Activated CD8-positive, alpha-beta T cell treated with anti-CD3 and anti-CD28 coated beads, Interleukin-2, amount 10 ng/mL, durations not matched to agents 7 days and 5 days (primary cell): ENCODE data around the gene TEKT5. TPM values are rescaled to one million over a fixed set of nuclear protein-coding genes. Genes with fewer than 3 reads are reported as not detected.
"Not testable (repeated sequence)": the region's sequence is repeated elsewhere in the genome, so short reads cannot be mapped to it uniquely, and the experiment has no call there.

Experiments used
- ATAC-seq: fragments of 150-1000 bp; cut with Tn5 transposase; one replicate; pipeline ENCODE4 v1.10.0; 2021; ENCODE audit warnings: moderate library complexity
- CTCF ChIA-PET: fragments of 350-600 bp; sonication (Branson Sonifier 250); formaldehyde crosslinking; loops from one replicate; lab custom pipeline; 2021; ENCODE audit warnings: antibody characterized with exemption; lab: Charles Lee
- POLR2A ChIA-PET: fragments of 350-600 bp; sonication (Branson Sonifier 250); formaldehyde crosslinking; loops from one replicate; lab custom pipeline; 2021; ENCODE audit warnings: antibody characterized with exemption; lab: Charles Lee
- DNase-seq: peaks from one replicate; pipeline ENCODE4 v3.0.0-alpha.2; 2020
- H3K27ac Mint-ChIP-seq: one replicate; pipeline ENCODE4 v1.8.0; 2021; ENCODE audit warnings: mild to moderate bottlenecking, mixed read lengths
- H3K27me3 Mint-ChIP-seq: one replicate; pipeline ENCODE4 v1.8.0; 2021; ENCODE audit warnings: low read depth, mixed read lengths
- H3K36me3 Mint-ChIP-seq: one replicate; pipeline ENCODE4 v1.8.0; 2021; ENCODE audit warnings: low read depth, mixed read lengths
- H3K4me1 Mint-ChIP-seq: one replicate; pipeline ENCODE4 v1.8.0; 2021; ENCODE audit warnings: low read depth, mixed read lengths
- H3K4me3 Mint-ChIP-seq: one replicate; pipeline ENCODE4 v1.8.0; 2021; ENCODE audit warnings: mild to moderate bottlenecking, mixed read lengths
- H3K9me3 Mint-ChIP-seq: one replicate; pipeline ENCODE4 v1.8.0; 2022; ENCODE audit warnings: mixed read lengths; ENCODE audit not compliant: insufficient read depth
- total RNA-seq, 2 experiments: library from RNA; stranded (reverse); gene quantifications; one replicate each; pipeline ENCODE4 v1.2.3, GENCODE V29; 2021

The TEKT5 gene
- total RNA-seq, 2 experiments from 2014 or later = not detected

DNA sequence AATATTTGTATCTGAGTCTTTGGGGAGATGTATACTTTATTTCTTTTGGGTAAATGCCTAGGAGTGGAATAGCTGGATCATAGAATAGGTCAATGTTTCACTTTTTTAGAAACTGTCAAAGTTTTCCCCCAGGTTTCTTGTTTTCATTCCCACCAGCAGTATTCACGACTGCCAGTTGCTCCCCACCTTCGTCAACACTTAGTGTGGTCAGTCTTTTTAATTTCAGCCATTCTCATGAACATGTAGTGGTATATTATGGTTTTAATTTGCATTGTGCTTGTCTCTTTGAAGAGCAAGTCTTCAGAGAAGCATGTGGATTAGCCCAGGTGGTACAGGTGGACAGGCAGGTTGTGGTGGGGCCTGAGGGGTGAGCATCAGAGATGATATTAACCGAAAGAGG, 53.8 kb downstream of the TEKT5 start:
- H3K4me1 Mint-ChIP-seq = no peaks in the 10 kb centered on the region
- no peaks in the 10 kb centered on the region for H3K9me3 Mint-ChIP-seq
- H3K36me3 Mint-ChIP-seq = no peaks in the 10 kb centered on the region
- no peak for ATAC-seq
- CTCF ChIA-PET = no interaction called here
- H3K27me3 Mint-ChIP-seq = no peaks in the 10 kb centered on the region
- H3K27ac Mint-ChIP-seq = no peak overlapping the region
- no peak overlapping the region for H3K4me3 Mint-ChIP-seq
- DNase-seq = no peak
- POLR2A ChIA-PET = no interaction called here

DNA sequence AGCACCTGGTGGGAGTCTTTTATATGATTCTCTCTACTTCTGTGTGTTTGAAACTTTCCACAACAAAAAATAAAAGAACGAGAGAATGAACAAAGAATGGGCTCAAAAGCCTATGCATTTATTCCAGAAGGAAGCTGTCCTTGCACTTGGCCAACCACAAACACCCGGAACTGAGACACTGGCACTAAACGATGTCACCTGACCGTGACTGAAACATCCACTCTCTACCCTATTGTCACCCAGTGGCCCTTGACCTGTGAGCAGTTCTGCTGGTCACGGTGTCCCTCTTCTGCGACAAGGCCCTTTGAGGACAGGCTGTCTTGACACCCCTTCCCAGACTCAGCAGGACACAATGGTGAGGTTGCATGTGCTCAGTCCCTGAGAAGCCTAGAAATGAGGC, 56.6 kb downstream of the TEKT5 start:
- CTCF ChIA-PET = no interaction called here
- Mint-ChIP-seq H3K27me3 (no peaks in the 10 kb centered on the region), H3K9me3 (no peaks in the 10 kb centered on the region), H3K4me3 (no peak overlapping the region), H3K36me3 (no peaks in the 10 kb centered on the region), H3K4me1 (no peaks in the 10 kb centered on the region), H3K27ac (no peak overlapping the region)
- no peak for ATAC-seq
- no peak for DNase-seq
- POLR2A ChIA-PET = no interaction called here

- POLR2A ChIA-PET = no interaction called here
- CTCF ChIA-PET = no interaction called here
- no peaks in the 10 kb centered on the region for H3K9me3 Mint-ChIP-seq
- no peaks in the 10 kb centered on the region for H3K27me3 Mint-ChIP-seq
- H3K27ac Mint-ChIP-seq = no peak overlapping the region
- DNase-seq (no peak), ATAC-seq (no peak)
- no peak overlapping the region for H3K4me3 Mint-ChIP-seq
- no peaks in the 10 kb centered on the region for H3K36me3 Mint-ChIP-seq
- no peaks in the 10 kb centered on the region for H3K4me1 Mint-ChIP-seq
Measured at GRCh38 chr16:10637337-10638037, 57.2 kb downstream of the TEKT5 start.

GRCh38 chr16:10635365-10636021, 59.2 kb downstream of the TEKT5 start:
- Mint-ChIP-seq H3K27ac (no peak overlapping the region), H3K9me3 (no peaks in the 10 kb centered on the region), H3K4me1 (no peaks in the 10 kb centered on the region), H3K36me3 (no peaks in the 10 kb centered on the region), H3K4me3 (no peak overlapping the region), H3K27me3 (no peaks in the 10 kb centered on the region)
- ChIA-PET CTCF (no interaction called here), POLR2A (no interaction called here)
- no peak for ATAC-seq
- DNase-seq = no peak

DNA sequence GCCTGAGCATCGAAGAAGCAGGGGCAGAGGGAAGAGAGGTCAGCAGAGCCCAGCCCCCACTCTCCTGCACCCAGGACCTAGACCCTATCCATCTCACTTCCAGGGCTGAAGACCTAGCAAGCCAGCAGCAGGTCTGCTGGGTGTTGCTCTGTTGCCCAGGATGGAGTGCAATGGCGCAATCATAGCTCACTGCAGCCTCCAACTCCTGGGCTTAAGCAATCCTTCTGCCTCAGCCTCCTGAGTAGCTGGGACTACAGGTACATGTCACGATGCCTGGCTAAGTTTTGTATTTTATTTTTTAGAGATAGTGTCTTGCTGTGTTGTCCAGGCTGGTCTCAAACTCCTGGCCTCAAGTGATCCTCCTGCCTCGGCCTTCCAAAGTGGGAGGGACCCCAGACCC, 61.3 kb downstream of the TEKT5 start:
- POLR2A ChIA-PET, H3K27me3 Mint-ChIP-seq, CTCF ChIA-PET, H3K36me3 Mint-ChIP-seq, H3K4me1 Mint-ChIP-seq, H3K4me3 Mint-ChIP-seq, H3K27ac Mint-ChIP-seq, H3K9me3 Mint-ChIP-seq, ATAC-seq, DNase-seq: not testable (repeated sequence)

DNA sequence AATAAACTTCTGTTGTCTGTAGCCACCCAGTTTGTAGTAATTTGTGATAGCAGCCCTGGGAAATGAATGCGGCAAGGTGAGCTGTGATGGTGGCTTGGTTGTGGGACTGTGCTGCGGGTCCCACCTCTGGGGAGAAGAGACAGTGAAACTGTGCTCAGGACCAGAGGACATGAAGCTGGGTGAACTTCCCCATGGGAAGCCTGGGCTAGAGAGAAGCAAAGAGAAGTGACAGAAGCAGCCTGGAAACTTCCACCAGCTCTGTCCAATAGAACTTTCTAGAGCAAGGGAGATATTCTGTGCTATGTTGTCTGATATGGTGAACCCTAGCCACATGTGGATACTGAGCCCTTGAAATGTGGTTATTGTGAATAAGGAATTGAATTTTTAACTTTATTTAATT, 62.8 kb downstream of the TEKT5 start:
- H3K4me1 Mint-ChIP-seq = no peaks in the 10 kb centered on the region
- no peak overlapping the region for H3K4me3 Mint-ChIP-seq
- no peaks in the 10 kb centered on the region for H3K9me3 Mint-ChIP-seq
- ChIA-PET POLR2A (interaction anchor here (0.6 kb wide), 1 partner anchor 57 kb away, joined by 3 read pairs; no protein-coding TSS in a partner anchor), CTCF (no interaction called here)
- no peaks in the 10 kb centered on the region for H3K36me3 Mint-ChIP-seq
- DNase-seq (no peak), ATAC-seq (no peak)
- H3K27ac Mint-ChIP-seq = no peak overlapping the region
- peaks cover 2% of the 10 kb centered on the region for H3K27me3 Mint-ChIP-seq

DNA sequence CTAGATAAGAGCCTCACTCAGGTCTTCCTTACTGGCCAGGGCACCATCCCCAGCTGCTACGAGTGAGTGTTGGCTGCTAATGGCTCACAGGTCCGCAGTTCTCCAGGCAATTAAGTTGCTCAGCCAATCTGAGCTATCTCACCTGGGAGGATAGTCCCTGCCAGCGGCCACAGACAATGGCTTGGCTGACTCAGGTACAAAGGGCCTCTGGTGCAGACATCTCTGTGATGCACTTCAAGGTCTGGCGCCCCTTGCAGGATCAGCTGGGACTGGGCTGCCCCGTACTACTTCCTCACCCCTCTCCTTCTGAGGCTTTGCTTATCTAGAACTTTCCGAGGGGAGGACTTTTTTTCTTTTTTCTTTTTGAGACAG, 65.2 kb downstream of the TEKT5 start:
- ChIA-PET CTCF (no interaction called here), POLR2A (no interaction called here)
- peaks cover 2% of the 10 kb centered on the region for H3K27me3 Mint-ChIP-seq
- no peak for ATAC-seq
- H3K27ac Mint-ChIP-seq = no peak overlapping the region
- H3K9me3 Mint-ChIP-seq = no peaks in the 10 kb centered on the region
- no peaks in the 10 kb centered on the region for H3K36me3 Mint-ChIP-seq
- no peak for DNase-seq
- H3K4me1 Mint-ChIP-seq = no peaks in the 10 kb centered on the region
- H3K4me3 Mint-ChIP-seq = no peak overlapping the region

- DNase-seq (no peak), ATAC-seq (no peak)
- peaks cover 2% of the 10 kb centered on the region for H3K27me3 Mint-ChIP-seq
- H3K4me1 Mint-ChIP-seq = no peaks in the 10 kb centered on the region
- POLR2A ChIA-PET = no interaction called here
- no peaks in the 10 kb centered on the region for H3K36me3 Mint-ChIP-seq
- H3K9me3 Mint-ChIP-seq = no peaks in the 10 kb centered on the region
- H3K4me3 Mint-ChIP-seq = no peak overlapping the region
- CTCF ChIA-PET = no interaction called here
- H3K27ac Mint-ChIP-seq = no peak overlapping the region
Measured at GRCh38 chr16:10625595-10626357, 69.0 kb downstream of the TEKT5 start.

DNA sequence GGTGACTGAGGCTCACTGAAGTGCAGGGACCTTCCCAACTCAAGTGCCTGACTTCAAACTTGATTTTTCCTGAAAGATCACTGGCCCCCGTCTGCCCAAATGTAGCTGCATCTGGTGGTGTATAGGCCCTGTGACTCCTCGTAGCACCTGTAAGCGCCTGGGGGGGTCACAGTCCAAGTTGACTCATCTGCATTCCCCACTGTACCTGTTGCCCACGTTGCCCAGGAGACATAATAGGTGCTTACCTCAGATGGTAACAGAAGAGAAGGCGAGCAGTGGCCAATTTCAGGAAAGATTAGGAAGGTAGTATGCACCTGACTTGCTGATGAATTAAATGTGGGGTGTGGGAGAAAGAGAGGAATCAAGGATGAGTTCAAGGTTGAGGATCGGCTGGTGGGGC, 70.2 kb downstream of the TEKT5 start:
- Mint-ChIP-seq H3K4me3 (no peak overlapping the region), H3K27me3 (peaks cover 2% of the 10 kb centered on the region), H3K9me3 (no peaks in the 10 kb centered on the region), H3K36me3 (no peaks in the 10 kb centered on the region), H3K27ac (no peak overlapping the region), H3K4me1 (no peaks in the 10 kb centered on the region)
- DNase-seq (no peak), ATAC-seq (no peak)
- CTCF ChIA-PET = no interaction called here
- POLR2A ChIA-PET = no interaction called here

DNA sequence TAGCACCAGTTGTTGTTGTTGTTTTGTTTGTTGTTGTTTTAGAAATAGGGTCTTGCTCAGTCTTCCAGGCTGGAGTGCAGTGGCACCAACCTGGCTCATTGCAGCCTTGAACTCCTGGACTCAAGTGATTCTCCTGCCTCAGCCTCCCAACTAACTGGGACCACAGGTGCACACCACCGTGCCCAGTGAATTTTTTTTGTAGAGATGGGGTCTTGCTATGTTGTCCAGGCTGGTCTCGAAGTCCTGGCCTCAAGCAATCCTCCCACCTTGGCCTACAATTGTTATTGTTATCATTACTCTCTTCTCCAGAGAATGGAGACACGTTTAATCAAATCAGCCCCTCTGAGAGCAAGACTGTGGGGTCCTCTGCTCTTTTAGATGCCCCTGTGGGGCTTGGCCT, 71.7 kb downstream of the TEKT5 start:
- no peaks in the 10 kb centered on the region for H3K9me3 Mint-ChIP-seq
- H3K4me3 Mint-ChIP-seq = no peak overlapping the region
- CTCF ChIA-PET = no interaction called here
- H3K27me3 Mint-ChIP-seq = peaks cover 2% of the 10 kb centered on the region
- POLR2A ChIA-PET = interaction anchor here (0.7 kb wide), 1 partner anchor 1803 kb away, joined by 3 read pairs; no protein-coding TSS in a partner anchor
- no peaks in the 10 kb centered on the region for H3K4me1 Mint-ChIP-seq
- no peak for ATAC-seq
- H3K27ac Mint-ChIP-seq = no peak overlapping the region
- DNase-seq = no peak
- H3K36me3 Mint-ChIP-seq = no peaks in the 10 kb centered on the region

DNA sequence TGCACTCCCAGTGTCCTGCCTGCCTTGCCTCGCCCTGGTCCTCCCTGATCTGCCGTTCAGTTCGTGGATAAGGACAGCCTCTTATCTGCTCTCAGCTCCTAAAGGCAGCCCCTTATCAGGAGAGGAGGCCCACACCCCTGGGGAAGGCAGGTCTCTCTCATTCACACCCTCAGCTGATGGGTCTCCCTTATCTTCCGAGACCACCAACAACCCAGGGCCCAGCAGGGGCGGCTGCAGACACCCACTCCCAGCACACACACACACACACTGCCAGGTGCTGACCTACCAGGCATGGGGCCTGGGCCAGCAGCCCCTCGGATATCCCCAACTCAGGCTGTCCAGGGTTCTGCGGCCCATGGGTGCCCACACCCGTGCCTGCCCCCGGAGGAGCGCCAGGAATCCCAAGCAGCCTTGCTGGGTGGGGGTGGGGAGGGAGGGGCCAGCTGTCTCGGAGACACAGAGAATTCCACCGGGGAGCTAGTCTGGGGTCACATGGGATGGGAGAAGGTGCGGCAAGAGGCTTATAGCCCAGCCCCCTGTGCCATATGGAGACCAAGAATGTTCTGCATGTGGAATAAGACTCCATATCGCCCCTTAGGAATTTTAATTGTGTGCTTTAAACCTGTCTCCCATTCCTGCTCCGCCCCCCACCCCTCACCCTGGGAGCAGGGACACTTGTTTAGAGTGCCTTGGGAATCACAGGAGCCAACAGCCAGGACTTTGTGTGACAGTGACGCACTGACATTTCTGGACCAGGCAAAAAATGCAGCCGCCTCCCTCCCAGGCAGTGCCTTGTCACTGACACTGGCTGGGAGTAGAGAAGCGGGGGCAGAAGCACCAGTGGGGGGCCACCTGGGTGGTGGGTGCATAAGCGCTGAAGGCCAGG, 72.5 kb downstream of the TEKT5 start:
- DNase-seq (no peak), ATAC-seq (no peak)
- no peak overlapping the region for H3K27ac Mint-ChIP-seq
- POLR2A ChIA-PET = no interaction called here
- CTCF ChIA-PET = no interaction called here
- no peaks in the 10 kb centered on the region for H3K9me3 Mint-ChIP-seq
- no peaks in the 10 kb centered on the region for H3K4me1 Mint-ChIP-seq
- peaks cover 2% of the 10 kb centered on the region for H3K27me3 Mint-ChIP-seq
- no peaks in the 10 kb centered on the region for H3K36me3 Mint-ChIP-seq
- no peak overlapping the region for H3K4me3 Mint-ChIP-seq
